ENCODE results near the gene DAP. TPM values are rescaled to one million over a fixed set of nuclear protein-coding genes. Genes with fewer than 3 reads are reported as not detected.
"Not testable (repeated sequence)": the region's sequence is repeated elsewhere in the genome, so short reads cannot be mapped to it uniquely, and the experiment has no call there.

Gene DAP
- total RNA-seq, 1 donor from 2014 or later, result 41.1 TPM

GRCh38 chr5:10673407-10673806, 87.6 kb downstream of the DAP start:
- no peak for DNase-seq (ENCODE audit: low read depth, low spot score)

GRCh38 chr5:10673017-10673389, 88.0 kb downstream of the DAP start:
- DNase-seq (ENCODE audit: low read depth, low spot score), result no peak

- DNase-seq (ENCODE audit: low read depth, low spot score), result no peak
These were observed 88.7 kb downstream of the DAP start for GRCh38 chr5:10672146-10673016.

GRCh38 chr5:10671041-10672008, 89.7 kb downstream of the DAP start:
- no peak for DNase-seq (ENCODE audit: low read depth, low spot score)

- DNase-seq (ENCODE audit: low read depth, low spot score), result no peak
These were observed 91.1 kb downstream of the DAP start for GRCh38 chr5:10669983-10670382.

GRCh38 chr5:10668697-10669096, 92.3 kb downstream of the DAP start:
- DNase-seq (ENCODE audit: low read depth, low spot score), result no peak

- no peak for DNase-seq (ENCODE audit: low read depth, low spot score)
These were observed 93.5 kb downstream of the DAP start for GRCh38 chr5:10667431-10668057.

GRCh38 chr5:10666531-10667299, 94.3 kb downstream of the DAP start:
- no peak for DNase-seq (ENCODE audit: low read depth, low spot score)

GRCh38 chr5:10665799-10666198, 95.2 kb downstream of the DAP start:
- no peak for DNase-seq (ENCODE audit: low read depth, low spot score)

GRCh38 chr5:10664180-10664769, 96.8 kb downstream of the DAP start:
- DNase-seq (ENCODE audit: low read depth, low spot score), result not testable (repeated sequence)

GRCh38 chr5:10663489-10664179, 97.4 kb downstream of the DAP start:
- DNase-seq (ENCODE audit: low read depth, low spot score), result no peak

GRCh38 chr5:10662661-10663488, 98.2 kb downstream of the DAP start:
- no peak for DNase-seq (ENCODE audit: low read depth, low spot score)

- DNase-seq (ENCODE audit: low read depth, low spot score), result no peak
These were observed 99.0 kb downstream of the DAP start for GRCh38 chr5:10662083-10662482.

GRCh38 chr5:10661401-10661800, 99.6 kb downstream of the DAP start:
- no peak for DNase-seq (ENCODE audit: low read depth, low spot score)

- DNase-seq (ENCODE audit: low read depth, low spot score), result no peak
These were observed 100.2 kb downstream of the DAP start for GRCh38 chr5:10660720-10661387.

GRCh38 chr5:10660135-10660534, 100.9 kb downstream of the DAP start:
- DNase-seq (ENCODE audit: low read depth, low spot score), result no peak

GRCh38 chr5:10658265-10658664, 102.8 kb downstream of the DAP start:
- DNase-seq (ENCODE audit: low read depth, low spot score), result no peak

GRCh38 chr5:10655972-10656830, 104.8 kb downstream of the DAP start:
- DNase-seq (ENCODE audit: low read depth, low spot score), result no peak

Measured in pulmonary artery endothelial cell (primary cell).